H1 (cell line): ENCODE measurements around the gene BAZ1B. TPM values are rescaled to one million over a fixed set of nuclear protein-coding genes. Genes with fewer than 3 reads are reported as not detected.

Experiments
- CTCF ChIA-PET: fragments of 300-600 bp; sonication (Branson Sonifier 250); formaldehyde crosslinking; loops from one replicate; lab custom pipeline; 2021; ENCODE audit not compliant: partially characterized antibody; lab: Charles Lee
- POLR2A ChIA-PET: fragments of 300-600 bp; sonication (Branson Sonifier 250); formaldehyde crosslinking; loops from one replicate; lab custom pipeline; 2021; ENCODE audit warnings: inconsistent platforms; ENCODE audit not compliant: partially characterized antibody; lab: Charles Lee
- DNase-seq, 2 experiments: peaks; one replicate each; pipeline versions ENCODE4 v3.0.0 to v3.0.0-alpha.2; 2010 to 2022; ENCODE audit warnings: low spot score in 2 of 2, low read depth in 1 of 2, mixed read lengths in 1 of 2
- FAIRE-seq: peaks from 2 replicates; lab custom pipeline; 2011; peaks lifted over from hg19 to GRCh38; lab: Jason Lieb, UNC
- H2AFZ ChIP-seq: 2 replicates; pipeline ENCODE4 v1.8.1; 2012; ENCODE audit warnings: low read length, inconsistent platforms
- H2AK5ac ChIP-seq: 2 replicates; pipeline ENCODE4 v1.6.1; 2013; ENCODE audit warnings: low read depth, low read length
- H2BK120ac ChIP-seq: replicated peaks from 2 replicates; pipeline ENCODE3; 2013; ENCODE audit warnings: low read depth, low read length, inconsistent platforms
- H2BK12ac ChIP-seq: 2 replicates; pipeline ENCODE4 v1.6.1; 2013; ENCODE audit warnings: low read depth, low read length
- H2BK15ac ChIP-seq: 2 replicates; pipeline ENCODE4 v1.6.1; 2013; ENCODE audit warnings: low read length
- H2BK20ac ChIP-seq: 2 replicates; pipeline ENCODE4 v1.6.1; 2013; ENCODE audit warnings: low read length
- H2BK5ac ChIP-seq: 2 replicates; pipeline ENCODE4 v1.6.1; 2013; ENCODE audit warnings: low read depth, low read length
- H3K14ac ChIP-seq: 2 replicates; pipeline ENCODE4 v1.6.1; 2013; ENCODE audit warnings: inconsistent platforms; ENCODE audit not compliant: insufficient read length
- H3K18ac ChIP-seq: 2 replicates; pipeline ENCODE4 v1.6.1; 2013; ENCODE audit warnings: low read length; ENCODE audit errors: extremely low read depth
- H3K23ac ChIP-seq: 2 replicates; pipeline ENCODE4 v1.6.1; 2013; ENCODE audit warnings: inconsistent platforms; ENCODE audit not compliant: insufficient read length
- H3K23me2 ChIP-seq: 2 replicates; pipeline ENCODE4 v1.6.1; 2013; ENCODE audit warnings: low read depth, low read length
- H3K27ac ChIP-seq: 2 replicates; pipeline ENCODE4 v1.6.1; 2011; ENCODE audit warnings: low read depth, low read length, inconsistent platforms
- H3K27me3 ChIP-seq, 4 experiments: replicated peaks in 1 of 4; 1 replicate in 1 of 4; 2 replicates in 3 of 4; pipeline versions ENCODE4 v1.6.1 to v1.8.1; 2011 to 2013; ENCODE audit warnings: low read length in 3 of 4, mild to moderate bottlenecking in 3 of 4, inconsistent platforms in 2 of 4, mixed read lengths in 2 of 4, moderate library complexity in 1 of 4; ENCODE audit not compliant: control insufficient read depth in 3 of 4, insufficient read depth in 3 of 4; ENCODE audit errors: extremely low read depth in 1 of 4
- H3K36me3 ChIP-seq, 4 experiments: 2 replicates each; pipeline versions ENCODE4 v1.6.1 to v1.8.1; 2011 to 2013; ENCODE audit warnings: mild to moderate bottlenecking in 4 of 4, low read length in 3 of 4, moderate library complexity in 2 of 4, control low read depth in 1 of 4, inconsistent platforms in 1 of 4; ENCODE audit not compliant: insufficient read depth in 4 of 4, control insufficient read depth in 2 of 4
- H3K4ac ChIP-seq: replicated peaks from 2 replicates; pipeline ENCODE3; 2013; ENCODE audit warnings: low read length, low read depth, mixed read lengths, inconsistent platforms; ENCODE audit not compliant: insufficient read length
- H3K4me1 ChIP-seq, 4 experiments: replicated peaks in 1 of 4; 1 replicate in 1 of 4; 2 replicates in 3 of 4; pipeline versions ENCODE4 v1.6.1 to v1.8.1; 2011 to 2013; ENCODE audit warnings: low read length in 3 of 4, inconsistent platforms in 2 of 4, mixed read lengths in 1 of 4; ENCODE audit not compliant: insufficient read depth in 4 of 4, control insufficient read depth in 3 of 4
- H3K4me2 ChIP-seq, 2 experiments: 2 replicates each; pipeline versions ENCODE4 v1.6.1 to v1.8.1; 2011 to 2013; ENCODE audit warnings: low read depth in 2 of 2, low read length in 2 of 2, control low read depth in 1 of 2, inconsistent platforms in 1 of 2, mild to moderate bottlenecking in 1 of 2; ENCODE audit not compliant: insufficient read depth in 1 of 2
- H3K4me3 ChIP-seq, 4 experiments: fragments of 200-600, 300-600 bp in 1 of 4; sonication (generic), shearing (Covaris generic), sonication (Bioruptor Twin) in 1 of 4; 2 replicates each; pipeline versions ENCODE4 v1.5.1 to v1.8.1; 2011 to 2016; ENCODE audit warnings: low read length in 4 of 4, low read depth in 3 of 4, control low read depth in 2 of 4, inconsistent platforms in 2 of 4, mild to moderate bottlenecking in 2 of 4, mixed read lengths in 1 of 4, moderate library complexity in 1 of 4; ENCODE audit not compliant: insufficient read depth in 2 of 4; ENCODE audit errors: extremely low read depth in 1 of 4
- H3K56ac ChIP-seq: replicated peaks from 2 replicates; pipeline ENCODE3; 2013; ENCODE audit warnings: low read depth, mild to moderate bottlenecking, mixed read lengths, low read length, inconsistent platforms; ENCODE audit not compliant: insufficient read length
- H3K79me1 ChIP-seq: 2 replicates; pipeline ENCODE4 v1.6.1; 2013; ENCODE audit warnings: low read depth, low read length, control low read depth
- H3K79me2 ChIP-seq, 2 experiments: 2 replicates each; pipeline versions ENCODE4 v1.6.1 to v1.8.1; 2012 to 2013; ENCODE audit warnings: low read length in 2 of 2, mild to moderate bottlenecking in 2 of 2, inconsistent platforms in 1 of 2; ENCODE audit not compliant: insufficient read depth in 2 of 2, control insufficient read depth in 1 of 2
- H3K9ac ChIP-seq, 4 experiments: replicated peaks in 1 of 4; 1 replicate in 1 of 4; 2 replicates in 3 of 4; pipeline versions ENCODE4 v1.6.1 to v1.8.1; 2011 to 2013; ENCODE audit warnings: low read depth in 3 of 4, low read length in 3 of 4, control low read depth in 2 of 4, mild to moderate bottlenecking in 2 of 4, moderate library complexity in 2 of 4, inconsistent platforms in 1 of 4; ENCODE audit errors: extremely low read depth in 1 of 4
- H3K9me3 ChIP-seq, 2 experiments: 2 replicates each; pipeline versions ENCODE4 v1.6.1 to v1.8.1; 2012 to 2013; ENCODE audit warnings: mild to moderate bottlenecking in 2 of 2, moderate library complexity in 2 of 2, control low read depth in 1 of 2, inconsistent platforms in 1 of 2, low read depth in 1 of 2, low read length in 1 of 2, mixed read lengths in 1 of 2; ENCODE audit not compliant: insufficient read depth in 2 of 2
- H4K20me1 ChIP-seq, 2 experiments: replicated peaks in 1 of 2; 2 replicates each; pipeline versions ENCODE3 to v1.8.1; 2011 to 2013; ENCODE audit warnings: inconsistent platforms in 2 of 2, low read length in 2 of 2, mild to moderate bottlenecking in 1 of 2; ENCODE audit not compliant: insufficient read depth in 2 of 2, control insufficient read depth in 1 of 2
- H4K5ac ChIP-seq: 2 replicates; pipeline ENCODE4 v1.6.1; 2013; ENCODE audit warnings: low read length, low read depth, mixed read lengths, inconsistent platforms; ENCODE audit not compliant: insufficient read length
- H4K8ac ChIP-seq: 2 replicates; pipeline ENCODE4 v1.8.0; 2013; ENCODE audit warnings: mild to moderate bottlenecking, moderate library complexity, low read length, inconsistent platforms; ENCODE audit not compliant: insufficient read depth; ENCODE audit errors: extremely low read depth
- H4K91ac ChIP-seq: replicated peaks from 2 replicates; pipeline ENCODE3; 2013; ENCODE audit warnings: low read length, mixed read lengths, inconsistent platforms; ENCODE audit not compliant: insufficient read length
- CHD2 ChIP-seq: IDR thresholded peaks from 2 replicates; pipeline ENCODE4 v1.6.1; 2012; ENCODE audit warnings: low read length, improper control_type of control experiment
- CREB1 ChIP-seq: IDR thresholded peaks from 2 replicates; pipeline ENCODE4 v1.6.1; 2012; ENCODE audit warnings: inconsistent platforms
- EGR1 ChIP-seq: IDR thresholded peaks from 2 replicates; pipeline ENCODE4 v1.6.1; 2011; ENCODE audit warnings: low read depth, low read length, borderline replicate concordance
- GTF2F1 ChIP-seq: IDR thresholded peaks from 2 replicates; pipeline ENCODE4 v1.6.1; 2012; ENCODE audit warnings: low read depth, low read length, improper control_type of control experiment, borderline replicate concordance
- HDAC6 ChIP-seq: IDR thresholded peaks from one replicate; pipeline ENCODE4 v1.7.1; 2012; ENCODE audit warnings: low read depth, mild to moderate bottlenecking, inconsistent platforms, low read length, moderate library complexity
- KDM4A ChIP-seq: IDR thresholded peaks from one replicate; pipeline ENCODE4 v1.7.1; 2012; ENCODE audit warnings: low read depth, mild to moderate bottlenecking, moderate library complexity, low read length, inconsistent platforms; ENCODE audit not compliant: severe bottlenecking
- POLR2AphosphoS5 ChIP-seq: IDR thresholded peaks from 2 replicates; pipeline ENCODE4 v1.6.1; 2011; ENCODE audit warnings: low read depth, low read length
- TAF1 ChIP-seq: IDR thresholded peaks from 2 replicates; pipeline ENCODE4 v1.6.1; 2011; ENCODE audit warnings: mild to moderate bottlenecking, low read depth, low read length
- WGBS, 2 experiments: shearing (Covaris generic) in 1 of 2; methylation state at CpG; one replicate each; pipeline versions ENCODE4 v1.1.6 to v1.1.7; 2013 to 2015; ENCODE audit warnings: low lambda C conversion rate in 2 of 2, mixed read lengths in 2 of 2, inconsistent platforms in 1 of 2, low coverage in 1 of 2, missing lambda C conversion rate in 1 of 2; ENCODE audit not compliant: insufficient replicate concordance in 2 of 2, insufficient coverage in 1 of 2, insufficient read length in 1 of 2; ENCODE audit errors: extremely low coverage in 1 of 2, missing lambda C conversion rate in 1 of 2; 5-methylcytosine and 5-hydroxymethylcytosine counted together
- polyA plus RNA-seq, 7 experiments: library from polyadenylated mRNA; depleted of rRNA in 3 of 7; stranded (reverse) in 5 of 7; unstranded in 2 of 7; fragments of >200 nt in 5 of 7; fragments of 200-250 nt in 2 of 7; gene quantifications; 1 replicate in 5 of 7; 2 replicates in 1 of 7; 4 replicates in 1 of 7; pipeline versions ENCODE4 v1.2.1 to v1.2.3, GENCODE V29; 2011 to 2013; ENCODE audit warnings: missing spikeins in 2 of 7, mixed read lengths in 2 of 7
- total RNA-seq: library from RNA; stranded (reverse); fragmentation: NEBNext Ultra II Directional; extraction: Animal tissue kit (Norgen Biotek cat#: 25700); gene quantifications from 2 replicates; pipeline ENCODE4 v1.2.1, GENCODE V29; 2021
- TF ChIP-seq, protein P1 (sequence below): IDR thresholded peaks from 2 replicates; pipeline ENCODE4 v1.6.1; 2012; ENCODE audit warnings: low read length, inconsistent platforms
- TF ChIP-seq, protein P2 (sequence below): IDR thresholded peaks from 2 replicates; pipeline ENCODE4 v1.6.1; 2012; ENCODE audit warnings: inconsistent platforms

Gene BAZ1B
- total and polyA plus RNA-seq, 2 of the 8 experiments (the other 6 are each of a cell fraction or from before 2014, with no cell fraction given), result 21.0 to 86.8 TPM

DNA sequence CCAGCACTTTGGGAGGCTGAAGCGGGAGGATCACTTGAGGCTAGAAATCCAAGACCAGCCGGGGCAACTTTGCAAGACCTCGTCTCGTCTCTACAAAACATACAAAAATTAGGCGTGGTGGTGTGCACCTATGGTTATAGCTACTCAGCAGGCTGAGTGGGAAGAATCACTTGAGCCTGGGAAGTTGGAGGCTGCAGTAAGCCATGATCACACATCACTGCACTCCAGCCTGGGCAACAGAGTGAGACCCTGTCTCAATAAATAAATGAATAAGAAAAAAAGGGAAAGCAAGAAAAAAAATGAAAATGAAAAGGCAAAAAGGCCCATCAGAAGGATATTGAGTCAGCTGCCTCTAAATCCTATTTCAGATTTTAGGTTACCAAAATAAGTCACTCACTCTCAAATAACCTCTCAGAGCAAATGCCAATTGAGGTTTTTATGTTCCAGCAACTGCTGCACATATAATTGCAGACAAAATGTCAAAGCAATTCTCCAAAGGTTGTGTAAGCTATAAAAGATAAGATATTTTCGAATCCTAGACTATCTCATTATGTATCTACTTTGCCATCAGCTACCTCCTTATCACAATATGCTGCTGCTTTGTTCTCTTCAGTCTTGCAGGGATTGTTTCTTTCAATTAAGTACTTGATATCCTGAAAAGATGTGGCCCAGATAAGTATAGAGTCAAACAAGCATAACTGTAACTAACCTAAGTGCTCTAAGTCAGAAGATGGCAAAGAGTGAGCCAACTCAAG, 4.7 kb downstream of the BAZ1B start:
- no peaks in the 10 kb centered on the region for H3K9me3 ChIP-seq
- no peaks in the 10 kb centered on the region for H3K27me3 ChIP-seq
- H2BK12ac ChIP-seq, result no peak overlapping the region
- H2BK120ac ChIP-seq, result no peak overlapping the region
- CTCF ChIA-PET, result interaction anchor here (0.6 to 0.8 kb wide), 2 partner anchors 16 to 66 kb away, joined by 3 to 4 read pairs; no protein-coding TSS in a partner anchor
- H3K4ac ChIP-seq, result no peak overlapping the region
- H3K79me1 ChIP-seq, result peaks cover 6% of the 10 kb centered on the region; the same call in 1 of the 2 replicates
- no peak overlapping the region for H2AFZ ChIP-seq
- no peak overlapping the region for H3K9ac ChIP-seq
- no peak overlapping the region for H2BK15ac ChIP-seq
- no peak overlapping the region for H3K4me3 ChIP-seq
- H3K27ac ChIP-seq, result no peak overlapping the region
- no peak overlapping the region for H3K56ac ChIP-seq
- WGBS, 2 experiments, result 95% methylated on average over 6 of the region's 6 CpGs; no CpG with 5 or more reads in 1 of the 2 experiments
- no peak overlapping the region for H2BK20ac ChIP-seq
- H2BK5ac ChIP-seq, result no peak overlapping the region
- H2AK5ac ChIP-seq, result no peak overlapping the region
- DNase-seq, result no peak
- H3K23me2 ChIP-seq, result peaks cover 6% of the 10 kb centered on the region
- POLR2A ChIA-PET, result interaction anchor here (0.6 to 6.0 kb wide), 4 partner anchors 10 to 31 kb away, joined by 3 to 55 read pairs (median 6); no protein-coding TSS in a partner anchor
- peaks cover 5 to 64% (median 18%) of the 10 kb centered on the region in 4 experiments; a peak in 6 of 8 replicates for H3K36me3 ChIP-seq
- H3K18ac ChIP-seq, result no peak overlapping the region
- peaks cover 12 to 17% of the 10 kb centered on the region in 2 experiments for H4K20me1 ChIP-seq
- H3K79me2 ChIP-seq, result peaks cover 62 to 92% of the 10 kb centered on the region in 2 experiments
- no peak overlapping the region for H4K91ac ChIP-seq
- H3K4me1 ChIP-seq, result peaks cover 0 to 5% (median 2%) of the 10 kb centered on the region in 4 experiments; a peak in 2 of 7 replicates
- no peak overlapping the region for H3K14ac ChIP-seq
- H4K8ac ChIP-seq, result no peak overlapping the region
- no peak for FAIRE-seq
- H3K4me2 ChIP-seq, result no peak overlapping the region
- H3K23ac ChIP-seq, result no peak overlapping the region
- H4K5ac ChIP-seq, result no peak overlapping the region
- TF ChIP-seq HDAC6, result no peak
- no peak for TF ChIP-seq POLR2AphosphoS5
- TF ChIP-seq, protein P1, sequence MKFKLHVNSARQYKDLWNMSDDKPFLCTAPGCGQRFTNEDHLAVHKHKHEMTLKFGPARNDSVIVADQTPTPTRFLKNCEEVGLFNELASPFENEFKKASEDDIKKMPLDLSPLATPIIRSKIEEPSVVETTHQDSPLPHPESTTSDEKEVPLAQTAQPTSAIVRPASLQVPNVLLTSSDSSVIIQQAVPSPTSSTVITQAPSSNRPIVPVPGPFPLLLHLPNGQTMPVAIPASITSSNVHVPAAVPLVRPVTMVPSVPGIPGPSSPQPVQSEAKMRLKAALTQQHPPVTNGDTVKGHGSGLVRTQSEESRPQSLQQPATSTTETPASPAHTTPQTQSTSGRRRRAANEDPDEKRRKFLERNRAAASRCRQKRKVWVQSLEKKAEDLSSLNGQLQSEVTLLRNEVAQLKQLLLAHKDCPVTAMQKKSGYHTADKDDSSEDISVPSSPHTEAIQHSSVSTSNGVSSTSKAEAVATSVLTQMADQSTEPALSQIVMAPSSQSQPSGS, result no peak
- TF ChIP-seq GTF2F1, result no peak
- no peak for TF ChIP-seq KDM4A
- no peak for TF ChIP-seq CREB1
- TF ChIP-seq, protein P2, sequence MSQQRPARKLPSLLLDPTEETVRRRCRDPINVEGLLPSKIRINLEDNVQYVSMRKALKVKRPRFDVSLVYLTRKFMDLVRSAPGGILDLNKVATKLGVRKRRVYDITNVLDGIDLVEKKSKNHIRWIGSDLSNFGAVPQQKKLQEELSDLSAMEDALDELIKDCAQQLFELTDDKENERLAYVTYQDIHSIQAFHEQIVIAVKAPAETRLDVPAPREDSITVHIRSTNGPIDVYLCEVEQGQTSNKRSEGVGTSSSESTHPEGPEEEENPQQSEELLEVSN, result no peak
- no peak for TF ChIP-seq CHD2
- no peak for TF ChIP-seq EGR1
- TF ChIP-seq TAF1, result no peak
